GM10847 (cell line): ENCODE data around the gene LGALS12.

ENCODE experiments used
- POLR2A ChIP-seq: IDR thresholded peaks from 2 replicates; pipeline ENCODE4 v1.6.1; 2011; ENCODE audit not compliant: insufficient read length; ENCODE audit errors: extremely low read depth

Gene LGALS12

DNA sequence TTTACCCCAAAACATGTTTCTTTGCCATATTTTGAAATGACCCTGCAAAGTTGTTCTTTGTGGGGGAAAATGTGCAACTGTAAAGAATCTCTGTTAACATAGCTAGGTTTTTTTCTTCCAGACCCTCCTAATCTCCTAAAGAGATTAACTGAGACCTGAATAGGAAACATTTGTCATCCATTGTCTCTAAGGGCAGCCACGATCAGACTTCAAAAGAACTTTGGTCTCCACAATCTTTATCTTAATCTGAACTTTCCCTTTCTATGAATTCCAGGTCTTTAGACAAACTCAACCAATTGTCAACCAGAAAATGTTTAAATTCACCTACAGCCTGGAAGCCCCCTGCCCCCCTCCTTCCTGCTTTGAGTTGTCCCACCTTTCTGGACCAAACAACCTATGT lies 4.6 kb upstream of the LGALS12 start:
- TF ChIP-seq POLR2A: no peak

DNA sequence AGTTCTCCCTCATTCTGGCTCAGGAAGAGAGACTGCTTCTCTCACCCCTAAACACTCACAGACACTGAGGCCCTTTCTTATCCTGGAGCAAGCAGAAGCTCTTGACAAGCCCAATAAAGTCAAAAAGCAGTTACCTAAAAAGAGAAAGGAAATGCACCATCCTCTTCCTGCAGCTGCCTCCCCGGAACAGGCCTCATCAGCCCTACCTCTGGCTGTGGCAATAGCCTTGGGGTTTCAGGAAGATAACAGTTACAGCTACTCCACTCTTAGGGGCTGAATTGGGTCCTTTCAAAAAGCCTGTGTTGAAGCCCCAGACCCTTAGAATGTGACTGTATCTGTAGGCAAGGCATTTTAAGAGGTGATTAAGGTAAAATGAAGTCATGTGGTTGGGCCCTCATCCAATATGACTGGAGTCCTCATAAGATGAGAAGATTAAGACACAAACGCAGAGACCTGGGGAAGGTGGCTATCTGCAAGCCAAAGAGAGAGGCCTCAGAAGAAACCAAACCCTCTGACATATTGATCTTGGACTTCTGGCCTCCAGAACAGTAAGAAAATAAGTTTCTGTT lies 3.5 kb upstream of the LGALS12 start:
- no peak for TF ChIP-seq POLR2A

DNA sequence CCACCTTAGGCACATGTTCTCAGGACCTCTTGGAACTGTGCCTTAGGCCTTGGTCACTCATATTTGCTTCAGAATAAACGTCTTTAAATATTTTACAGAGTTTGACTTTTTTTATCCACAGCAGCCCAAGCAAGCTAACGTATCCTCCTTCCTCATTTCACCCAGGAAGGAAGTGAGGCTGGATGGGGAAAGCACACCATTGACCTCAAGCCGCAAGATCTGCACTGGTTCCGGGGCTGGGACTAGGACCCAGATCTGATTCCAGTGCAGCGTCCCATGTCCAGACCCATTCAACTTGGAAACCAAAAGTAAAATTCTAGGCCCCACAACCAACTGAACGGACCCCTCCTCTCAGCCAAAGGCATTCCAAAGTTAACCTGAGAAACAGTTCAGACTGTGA lies 2.4 kb upstream of the LGALS12 start:
- no peak for TF ChIP-seq POLR2A

DNA sequence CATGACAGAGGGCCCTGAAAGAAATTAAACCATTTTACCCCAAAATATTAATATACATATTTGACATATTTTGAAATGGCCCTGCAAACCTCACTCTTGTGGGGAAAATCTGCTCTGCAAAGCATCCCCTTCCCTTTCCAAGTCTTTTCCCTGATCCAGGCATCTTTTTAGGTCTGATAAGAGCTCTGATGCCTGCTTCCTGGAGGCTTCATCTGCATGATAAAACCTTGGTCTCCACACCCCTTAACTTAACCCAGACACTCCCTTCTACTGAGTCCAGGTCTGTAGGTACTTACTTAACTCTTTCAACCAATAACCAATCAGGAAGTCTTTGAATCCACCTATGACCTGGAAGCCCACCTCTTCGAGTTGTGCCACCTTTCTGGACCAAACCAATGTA lies 1.8 kb upstream of the LGALS12 start:
- no peak for TF ChIP-seq POLR2A

DNA sequence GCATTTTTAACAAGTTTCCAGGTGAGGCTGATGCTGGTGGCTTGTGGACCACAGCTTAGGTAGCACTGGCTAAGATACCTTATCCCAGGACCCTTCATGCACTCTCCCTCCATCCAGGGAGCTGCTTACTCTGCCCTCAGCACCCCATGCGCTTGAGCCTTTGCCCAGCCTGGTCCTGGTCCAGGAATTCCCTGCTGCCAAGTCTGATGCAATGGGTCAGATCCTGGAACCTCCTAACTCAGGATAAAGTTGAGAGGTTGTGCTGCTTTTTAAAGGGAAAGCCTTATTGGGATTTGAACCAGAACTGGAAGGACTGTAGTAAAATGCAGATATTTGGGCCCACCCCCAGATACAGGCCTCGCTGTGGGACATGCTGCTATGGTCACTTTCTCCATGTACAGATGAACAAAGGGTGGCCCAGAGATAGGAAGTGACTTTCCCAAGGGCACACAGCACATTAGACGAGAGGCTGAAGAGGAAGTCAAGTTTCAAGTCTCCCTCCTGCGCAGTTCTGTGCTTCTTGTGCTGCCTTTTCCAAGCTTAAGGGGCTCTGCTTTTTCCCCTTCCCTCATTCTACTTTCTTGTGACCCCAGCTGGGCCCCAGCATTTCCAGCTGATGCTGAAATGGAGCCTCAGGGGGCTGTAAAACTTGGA lies 824 bp upstream of the LGALS12 start:
- TF ChIP-seq POLR2A: no peak

DNA sequence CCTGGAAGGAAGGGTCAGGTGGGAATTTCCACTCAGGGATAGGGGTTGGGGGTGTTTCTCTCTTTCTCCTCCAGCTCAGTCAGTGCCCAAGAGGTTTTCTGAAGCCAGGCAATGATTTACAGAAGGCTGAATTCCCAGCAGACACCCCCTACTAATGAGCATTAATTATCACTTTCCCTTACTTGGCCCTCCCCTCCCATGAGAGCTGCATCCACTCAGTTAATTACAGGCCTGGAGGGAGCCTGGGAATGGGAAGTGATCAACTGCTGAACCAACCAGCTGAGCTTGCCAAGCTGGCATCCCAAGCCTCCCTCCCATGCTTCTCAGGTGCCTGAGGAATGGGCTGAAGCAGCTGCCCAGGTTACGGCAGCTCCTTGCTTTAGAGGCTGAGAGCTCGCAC lies 992 bp downstream of the LGALS12 start:
- no peak for TF ChIP-seq POLR2A

DNA sequence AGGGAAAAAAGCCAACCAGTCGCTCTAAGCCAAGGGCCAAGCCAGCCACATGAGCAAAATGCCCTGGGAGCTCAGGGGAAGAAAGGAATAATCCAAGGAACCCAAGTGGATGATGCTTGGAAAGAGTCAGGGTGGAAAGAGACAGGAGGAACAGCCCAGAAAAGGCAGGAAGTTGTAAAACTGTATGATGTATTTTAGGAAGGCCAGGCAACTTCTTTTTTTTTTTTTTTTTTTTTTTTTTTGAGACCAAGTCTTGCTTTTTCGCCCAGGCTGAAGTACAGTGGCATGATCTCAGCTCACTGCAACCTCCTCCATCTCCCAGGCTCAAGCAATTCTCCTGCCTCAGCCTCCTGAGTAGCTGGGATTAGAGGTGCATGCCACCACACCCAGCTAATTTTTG lies 1.6 kb downstream of the LGALS12 start:
- no peak for TF ChIP-seq POLR2A

DNA sequence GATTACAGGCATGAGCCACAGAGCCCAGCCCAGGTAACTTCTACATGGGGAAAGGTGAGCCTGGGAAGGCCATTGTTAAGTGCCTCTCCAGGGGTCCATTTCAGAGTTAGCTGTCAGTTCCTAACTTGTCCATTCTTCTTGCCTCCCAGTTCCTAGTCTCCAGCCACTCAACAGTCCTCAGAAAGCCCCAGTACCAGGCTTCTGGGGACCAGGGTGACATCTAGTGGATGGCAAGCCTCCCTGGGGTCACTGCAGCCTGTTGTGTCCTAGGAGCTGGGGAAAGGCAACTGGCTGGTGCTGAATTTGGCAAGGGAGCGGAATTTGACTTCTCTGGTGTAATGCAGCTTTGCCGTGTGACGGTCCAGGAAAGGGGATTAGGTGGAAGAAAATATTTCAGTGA lies 2.1 kb downstream of the LGALS12 start:
- no peak for TF ChIP-seq POLR2A

DNA sequence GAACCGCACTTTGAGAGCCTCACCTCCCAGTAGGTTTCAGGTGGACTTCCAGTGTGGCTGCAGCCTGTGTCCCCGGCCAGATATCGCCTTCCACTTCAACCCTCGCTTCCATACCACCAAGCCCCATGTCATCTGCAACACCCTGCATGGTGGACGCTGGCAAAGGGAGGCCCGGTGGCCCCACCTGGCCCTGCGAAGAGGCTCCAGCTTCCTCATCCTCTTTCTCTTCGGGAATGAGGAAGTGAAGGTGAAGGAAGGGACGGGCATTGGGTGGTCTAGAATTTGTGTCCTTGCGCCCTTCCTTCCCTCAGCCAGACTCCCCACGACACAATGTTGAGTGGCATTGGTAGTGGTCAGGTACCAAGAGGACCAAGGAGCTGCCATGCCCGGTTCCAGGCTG lies 2.9 kb downstream of the LGALS12 start:
- TF ChIP-seq POLR2A: no peak

DNA sequence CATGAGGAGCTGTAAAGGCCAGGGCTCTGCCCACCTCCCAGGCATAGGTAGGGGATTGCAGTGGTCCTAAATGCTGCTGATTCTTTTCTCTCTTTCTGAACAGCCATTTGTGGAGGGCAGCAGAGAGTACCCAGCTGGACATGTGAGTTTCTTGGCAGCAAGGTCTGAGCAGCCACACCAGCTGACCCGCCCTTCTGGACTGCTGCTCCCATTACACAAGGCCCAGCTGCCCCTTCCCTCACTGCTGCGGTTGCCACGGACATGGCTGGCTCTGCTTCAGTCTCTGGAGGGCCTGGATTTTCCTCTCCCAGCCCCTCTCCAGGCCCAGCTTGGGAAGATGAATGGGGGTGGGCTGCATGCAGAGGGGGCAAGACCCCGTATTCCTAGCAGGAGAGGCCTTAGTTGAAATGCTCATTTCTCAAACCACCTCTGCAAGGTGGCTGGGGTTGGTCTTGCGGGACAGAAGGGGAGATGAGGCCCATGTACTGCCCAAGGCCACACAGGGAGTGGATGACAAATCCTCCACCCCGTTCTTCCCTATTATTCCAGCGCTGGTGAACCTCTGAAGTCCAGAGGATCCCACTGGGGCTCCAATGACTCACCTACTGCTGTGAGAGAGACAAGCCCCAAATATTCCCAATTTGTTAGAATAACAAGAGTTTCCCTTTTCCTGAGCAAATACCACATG lies 4.6 kb downstream of the LGALS12 start:
- TF ChIP-seq POLR2A: no peak

DNA sequence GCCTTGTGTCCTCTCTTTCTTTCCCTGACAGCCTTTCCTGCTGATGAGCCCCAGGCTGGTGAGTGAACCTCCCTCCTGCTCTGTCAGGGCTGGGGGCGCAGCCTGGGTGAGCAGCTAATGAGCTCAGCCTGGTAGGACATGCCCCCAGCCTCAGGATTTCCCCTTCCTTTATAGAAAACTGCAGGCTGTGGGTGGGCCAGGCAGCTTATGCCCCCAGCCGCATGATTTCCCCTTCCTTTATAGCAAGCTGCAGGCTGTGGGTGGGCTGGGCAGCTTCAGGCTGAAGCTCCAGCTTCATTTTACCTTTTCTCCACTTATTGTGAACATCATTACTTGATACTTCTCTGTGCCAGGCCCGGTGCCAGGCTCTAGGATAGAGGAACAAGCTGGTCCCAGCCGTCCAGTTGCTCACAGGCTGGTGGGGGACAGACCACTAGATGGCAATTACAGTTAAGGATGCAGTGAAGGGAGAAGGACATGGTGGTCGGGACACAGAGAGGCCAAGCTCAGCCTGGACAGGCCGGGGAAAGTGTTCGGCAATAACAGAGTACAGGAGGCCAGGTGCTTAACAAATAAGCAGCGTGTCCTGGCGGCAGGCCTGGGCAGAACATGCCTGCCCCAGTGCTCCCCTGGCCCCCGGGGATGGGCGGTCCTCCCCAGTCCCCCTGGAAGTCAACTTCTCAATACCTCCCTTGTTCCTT lies 5.3 kb downstream of the LGALS12 start:
- TF ChIP-seq POLR2A: no peak

DNA sequence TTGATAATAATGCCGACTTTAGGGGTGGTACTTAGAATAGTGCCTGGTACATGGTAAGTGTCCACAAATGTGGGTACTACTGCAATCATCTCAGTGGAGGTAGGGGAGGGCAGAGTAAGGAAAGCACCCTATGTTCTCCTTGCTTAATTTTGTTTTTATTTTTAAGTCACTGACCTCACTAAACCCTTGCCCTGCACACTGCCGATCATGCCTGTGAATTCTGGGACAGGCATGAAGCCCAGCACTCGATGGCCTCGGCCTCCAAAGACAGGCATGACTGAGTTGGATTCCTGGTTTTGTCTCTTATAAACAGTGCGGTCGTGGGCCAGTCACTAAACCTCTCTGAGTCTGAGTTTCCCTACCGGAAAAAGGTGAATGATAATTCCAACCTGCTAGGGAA lies 6.9 kb downstream of the LGALS12 start:
- TF ChIP-seq POLR2A: no peak

DNA sequence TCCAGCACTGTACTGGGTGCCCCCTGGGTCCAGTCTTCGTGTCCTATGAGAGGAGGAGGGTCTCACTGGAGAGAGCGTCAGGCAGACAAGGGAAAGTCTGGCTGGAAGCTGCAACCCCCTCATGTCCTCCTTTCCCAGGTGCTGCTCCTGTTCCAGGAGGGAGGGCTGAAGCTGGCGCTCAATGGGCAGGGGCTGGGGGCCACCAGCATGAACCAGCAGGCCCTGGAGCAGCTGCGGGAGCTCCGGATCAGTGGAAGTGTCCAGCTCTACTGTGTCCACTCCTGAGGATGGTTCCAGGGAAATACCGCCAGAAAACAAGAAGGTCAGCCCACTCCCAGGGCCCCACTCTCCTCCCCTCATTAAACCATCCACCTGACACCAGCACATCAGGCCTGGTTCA lies 10.2 kb downstream of the LGALS12 start:
- no peak for TF ChIP-seq POLR2A

DNA sequence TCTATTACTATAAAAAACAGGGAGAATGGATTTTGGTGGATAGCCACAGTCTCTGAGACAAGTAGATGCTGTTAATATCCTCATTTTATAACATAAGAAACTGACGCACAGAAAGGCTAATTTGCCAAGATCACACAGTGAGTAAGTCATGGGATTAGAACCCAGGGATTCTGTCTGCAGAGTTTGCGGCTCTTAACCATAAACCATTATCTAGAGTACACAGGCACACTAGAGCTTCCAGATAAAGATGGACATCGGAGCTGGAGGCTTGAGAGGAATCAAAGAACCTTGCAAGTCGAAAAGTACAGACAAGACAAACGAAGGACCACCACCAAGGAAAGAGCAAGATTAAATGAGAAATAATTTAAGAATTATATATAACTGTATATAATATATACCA lies 11.3 kb downstream of the LGALS12 start:
- no peak for TF ChIP-seq POLR2A

DNA sequence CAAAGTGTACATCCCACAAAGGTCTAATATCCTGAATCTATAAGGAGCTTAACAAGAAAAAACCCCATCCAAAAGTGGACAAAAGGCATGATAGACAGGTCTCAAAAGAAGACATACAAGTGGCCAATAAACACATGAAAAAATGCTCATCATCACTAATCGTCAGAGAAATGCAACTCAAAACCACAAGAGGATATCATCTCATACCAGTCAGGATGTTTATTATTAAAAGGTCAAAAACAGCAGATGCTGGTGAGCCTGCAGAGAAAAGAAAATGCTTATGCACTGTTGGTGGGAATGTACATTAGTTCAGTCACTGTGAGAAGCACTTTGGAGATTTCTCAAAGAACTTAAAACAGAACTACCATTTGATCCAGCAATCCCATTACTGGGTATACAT lies 12.7 kb downstream of the LGALS12 start:
- no peak for TF ChIP-seq POLR2A

DNA sequence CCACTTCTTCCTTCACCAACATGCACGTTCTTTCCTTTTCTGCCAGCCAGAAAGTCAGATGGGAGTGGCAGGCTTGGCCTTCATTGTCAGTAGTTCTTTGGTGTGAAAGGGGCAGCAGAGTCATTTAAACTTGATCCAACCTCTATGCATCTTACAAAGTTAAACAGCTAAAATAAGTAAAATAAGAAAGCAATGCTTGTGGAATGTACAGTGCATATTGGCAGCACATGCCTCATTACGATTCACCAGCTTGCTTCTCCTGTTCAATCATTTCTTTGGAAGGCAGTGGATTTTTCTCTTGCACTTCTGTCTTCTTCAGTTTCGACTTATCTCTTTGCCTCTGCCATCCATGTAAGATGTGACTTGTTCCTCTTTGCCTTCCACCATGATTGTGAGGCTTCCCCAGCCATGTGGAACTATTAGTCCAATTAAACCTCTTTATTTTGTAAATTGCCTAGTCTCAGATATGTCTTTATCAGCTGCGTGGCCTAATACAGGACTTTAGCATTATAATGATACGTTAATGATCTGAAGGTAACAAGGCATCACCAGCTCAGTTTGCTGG lies 14.8 kb downstream of the LGALS12 start:
- TF ChIP-seq POLR2A: no peak
